Calu3 (cell line): Measurements from ENCODE around the gene MAN1C1. TPM values are rescaled to one million over a fixed set of nuclear protein-coding genes. Genes with fewer than 3 reads are reported as not detected.

Experiments
- BruUV-seq: library from RNA; stranded (reverse); fragments of 400-500 nt; replicated peaks from 2 replicates; lab custom pipeline; 2021; lab: Mats Ljungman, UMichigan
- CTCF ChIA-PET: fragments of 300-600 bp; sonication (Branson Sonifier 250); formaldehyde crosslinking; loops from one replicate; lab custom pipeline; 2022; ENCODE audit warnings: antibody characterized with exemption; lab: Charles Lee
- DNase-seq: peaks from one replicate; pipeline ENCODE4 v3.0.0; 2022
- H3K27ac Mint-ChIP-seq: one replicate; pipeline ENCODE4 v1.8.0; 2022; ENCODE audit warnings: mixed read lengths; ENCODE audit not compliant: unreplicated experiment
- H3K27me3 Mint-ChIP-seq: one replicate; pipeline ENCODE4 v1.8.0; 2022; ENCODE audit warnings: mixed read lengths; ENCODE audit not compliant: unreplicated experiment
- H3K36me3 Mint-ChIP-seq: one replicate; pipeline ENCODE4 v1.8.0; 2022; ENCODE audit warnings: mild to moderate bottlenecking, moderate library complexity, mixed read lengths; ENCODE audit not compliant: insufficient read depth, unreplicated experiment
- H3K4me1 Mint-ChIP-seq: one replicate; pipeline ENCODE4 v1.8.0; 2022; ENCODE audit warnings: mild to moderate bottlenecking, low read depth, mixed read lengths; ENCODE audit not compliant: unreplicated experiment
- H3K4me3 Mint-ChIP-seq: one replicate; pipeline ENCODE4 v1.8.0; 2022; ENCODE audit warnings: mild to moderate bottlenecking, low read depth, moderate library complexity, mixed read lengths; ENCODE audit not compliant: unreplicated experiment
- H3K9me3 Mint-ChIP-seq: one replicate; pipeline ENCODE4 v1.8.0; 2022; ENCODE audit warnings: low read depth, mixed read lengths; ENCODE audit not compliant: unreplicated experiment
- intact Hi-C: fragments of 100-400 bp; cut with micrococcal nuclease; formaldehyde crosslinking; loops from one replicate; pipeline ENCODE4 v1.10.0; 2022; ENCODE audit not compliant: unreplicated experiment
- total RNA-seq: library from RNA; stranded (reverse); gene quantifications from 2 replicates; pipeline ENCODE4 v1.2.3, GENCODE V29; 2022
- TF ChIP-seq, protein P1 (sequence below): fragments of 200-600 bp; IDR thresholded peaks from one replicate; pipeline ENCODE4 v1.8.0; 2022; ENCODE audit warnings: antibody characterized with exemption; ENCODE audit not compliant: unreplicated experiment

Gene MAN1C1
- total RNA-seq, 1 experiment from 2014 or later, result 0.14 TPM

DNA sequence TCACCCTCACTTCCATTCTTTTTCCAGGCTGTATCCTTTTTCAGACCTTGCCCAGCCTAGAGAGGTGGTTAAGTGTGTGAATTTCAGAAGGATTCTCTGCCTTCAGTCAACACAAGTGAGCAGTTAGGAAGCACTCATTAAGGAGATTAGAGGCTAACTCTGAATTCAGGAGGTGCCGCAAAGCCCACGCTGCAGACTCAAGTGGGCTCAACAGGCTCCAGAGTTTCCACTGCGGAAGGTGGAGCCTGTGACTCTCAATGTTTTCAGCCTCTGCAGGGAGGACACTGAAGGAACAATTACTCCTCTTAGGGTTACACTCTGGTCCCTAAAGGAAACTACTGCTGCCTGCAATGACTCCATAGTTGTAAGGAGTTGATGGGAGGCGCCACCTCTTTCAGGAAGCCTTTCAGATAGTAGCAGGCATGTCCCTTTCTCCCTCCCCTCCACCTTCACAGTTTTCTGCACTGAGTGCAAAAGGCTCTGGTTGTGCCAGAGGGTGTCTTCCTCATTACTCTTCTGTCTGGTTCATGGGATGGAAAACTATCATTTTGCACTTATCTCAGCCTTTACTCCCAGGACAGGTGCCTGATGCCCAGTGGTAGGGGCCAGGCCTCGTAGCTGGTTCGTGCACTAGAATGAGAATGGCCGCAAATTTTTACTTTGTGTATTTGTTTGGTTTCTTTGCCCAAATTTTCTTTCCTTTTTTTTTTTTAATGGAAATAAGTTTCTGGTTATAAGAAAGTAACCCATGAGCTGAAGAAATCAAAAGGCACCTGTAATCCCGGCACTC lies 128.2 kb downstream of the MAN1C1 start:
- H3K4me3 Mint-ChIP-seq, result no peak overlapping the region
- CTCF ChIA-PET, result no interaction called here
- no peak for DNase-seq
- H3K4me1 Mint-ChIP-seq, result no peaks in the 10 kb centered on the region
- H3K36me3 Mint-ChIP-seq, result no peaks in the 10 kb centered on the region
- H3K27me3 Mint-ChIP-seq, result peaks cover 77% of the 10 kb centered on the region
- TF ChIP-seq, protein P1, sequence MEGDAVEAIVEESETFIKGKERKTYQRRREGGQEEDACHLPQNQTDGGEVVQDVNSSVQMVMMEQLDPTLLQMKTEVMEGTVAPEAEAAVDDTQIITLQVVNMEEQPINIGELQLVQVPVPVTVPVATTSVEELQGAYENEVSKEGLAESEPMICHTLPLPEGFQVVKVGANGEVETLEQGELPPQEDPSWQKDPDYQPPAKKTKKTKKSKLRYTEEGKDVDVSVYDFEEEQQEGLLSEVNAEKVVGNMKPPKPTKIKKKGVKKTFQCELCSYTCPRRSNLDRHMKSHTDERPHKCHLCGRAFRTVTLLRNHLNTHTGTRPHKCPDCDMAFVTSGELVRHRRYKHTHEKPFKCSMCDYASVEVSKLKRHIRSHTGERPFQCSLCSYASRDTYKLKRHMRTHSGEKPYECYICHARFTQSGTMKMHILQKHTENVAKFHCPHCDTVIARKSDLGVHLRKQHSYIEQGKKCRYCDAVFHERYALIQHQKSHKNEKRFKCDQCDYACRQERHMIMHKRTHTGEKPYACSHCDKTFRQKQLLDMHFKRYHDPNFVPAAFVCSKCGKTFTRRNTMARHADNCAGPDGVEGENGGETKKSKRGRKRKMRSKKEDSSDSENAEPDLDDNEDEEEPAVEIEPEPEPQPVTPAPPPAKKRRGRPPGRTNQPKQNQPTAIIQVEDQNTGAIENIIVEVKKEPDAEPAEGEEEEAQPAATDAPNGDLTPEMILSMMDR, result no peak
- no TSS peak for BruUV-seq
- no peaks in the 10 kb centered on the region for H3K9me3 Mint-ChIP-seq
- intact Hi-C loops, result no loop called here
- H3K27ac Mint-ChIP-seq, result no peak overlapping the region

DNA sequence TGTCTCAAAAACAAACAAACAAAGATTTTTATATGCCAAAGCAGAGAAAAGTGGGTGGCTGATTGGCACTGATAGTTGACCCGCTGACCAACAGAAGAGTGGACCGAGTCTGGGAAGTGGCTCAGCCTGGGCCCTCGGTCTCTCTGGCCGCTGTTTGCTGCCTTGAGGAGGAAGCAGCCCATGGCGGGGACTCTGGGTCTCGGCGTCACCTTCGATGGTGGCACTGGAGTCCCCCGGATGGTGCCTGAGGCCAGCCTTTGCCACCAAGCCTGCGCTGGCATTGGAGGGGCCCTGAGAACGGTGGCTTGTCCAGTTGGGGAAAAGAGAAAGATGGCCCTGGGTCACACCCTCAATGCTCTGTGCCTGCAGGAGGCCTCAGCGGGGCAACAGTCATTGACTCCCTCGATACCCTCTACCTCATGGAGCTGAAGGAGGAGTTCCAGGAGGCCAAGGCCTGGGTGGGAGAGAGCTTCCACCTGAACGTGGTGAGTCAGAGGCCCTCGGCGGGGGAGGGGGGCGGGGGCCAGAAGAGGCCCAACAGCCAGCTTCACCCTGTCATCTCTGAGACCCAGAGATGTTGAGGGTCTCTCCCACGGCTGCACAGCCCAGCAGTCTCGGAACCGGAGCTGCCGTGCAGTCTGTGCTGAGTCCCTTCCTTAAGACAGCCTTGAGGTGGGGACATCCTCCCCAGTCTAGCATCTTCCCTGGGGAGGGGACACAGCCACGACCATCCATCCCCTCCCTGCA lies 129.9 kb downstream of the MAN1C1 start:
- BruUV-seq, result no TSS peak
- peaks cover 77% of the 10 kb centered on the region for H3K27me3 Mint-ChIP-seq
- DNase-seq, result no peak
- intact Hi-C loops, result no loop called here
- CTCF ChIA-PET, result no interaction called here
- H3K4me1 Mint-ChIP-seq, result no peaks in the 10 kb centered on the region
- no peaks in the 10 kb centered on the region for H3K36me3 Mint-ChIP-seq
- H3K27ac Mint-ChIP-seq, result no peak overlapping the region
- TF ChIP-seq, protein P1, result no peak
- H3K4me3 Mint-ChIP-seq, result no peak overlapping the region
- H3K9me3 Mint-ChIP-seq, result no peaks in the 10 kb centered on the region

DNA sequence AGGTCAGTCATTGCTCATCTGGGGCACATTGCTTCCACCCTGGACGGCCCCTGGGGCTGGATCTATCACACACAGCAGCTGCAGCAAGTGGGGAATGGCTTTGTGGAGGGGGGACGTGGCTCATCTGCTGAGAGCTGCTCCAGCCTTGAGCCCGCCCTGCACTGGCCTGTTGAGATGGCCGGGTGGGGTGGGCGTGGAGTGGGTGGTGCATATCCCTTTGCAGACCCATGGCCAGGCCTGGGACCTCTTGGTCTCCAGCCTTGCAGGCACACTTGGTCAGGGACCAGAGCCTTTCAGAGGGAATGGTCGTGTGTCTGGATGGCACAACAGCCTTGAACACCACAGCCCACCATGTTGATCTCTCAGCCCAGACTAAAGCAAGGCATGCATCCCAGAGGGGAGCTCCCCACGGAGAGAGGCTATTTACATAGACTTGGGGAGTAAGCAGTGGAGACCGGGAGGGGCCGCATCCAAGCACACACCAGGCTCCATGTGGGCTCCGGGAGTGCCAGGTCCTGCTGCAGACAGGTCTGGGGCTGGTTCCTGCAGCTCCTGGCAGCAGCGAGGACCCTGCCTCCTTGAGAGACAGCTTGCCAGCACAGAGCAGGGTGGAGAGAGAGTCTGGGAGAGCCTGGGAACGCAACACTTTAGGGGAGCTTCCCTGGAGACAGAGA lies 130.6 kb downstream of the MAN1C1 start:
- no peaks in the 10 kb centered on the region for H3K9me3 Mint-ChIP-seq
- BruUV-seq, result no TSS peak

More for the DNA sequence above, 130.6 kb downstream of the MAN1C1 start:
- CTCF ChIA-PET, result no interaction called here
- no peak overlapping the region for H3K27ac Mint-ChIP-seq
- peaks cover 77% of the 10 kb centered on the region for H3K27me3 Mint-ChIP-seq
- no peak overlapping the region for H3K4me3 Mint-ChIP-seq
- no peaks in the 10 kb centered on the region for H3K4me1 Mint-ChIP-seq
- intact Hi-C loops, result no loop called here
- no peaks in the 10 kb centered on the region for H3K36me3 Mint-ChIP-seq
- DNase-seq, result no peak
- TF ChIP-seq, protein P1, result no peak
